ENCODE data around the gene PRDM11.

DNA sequence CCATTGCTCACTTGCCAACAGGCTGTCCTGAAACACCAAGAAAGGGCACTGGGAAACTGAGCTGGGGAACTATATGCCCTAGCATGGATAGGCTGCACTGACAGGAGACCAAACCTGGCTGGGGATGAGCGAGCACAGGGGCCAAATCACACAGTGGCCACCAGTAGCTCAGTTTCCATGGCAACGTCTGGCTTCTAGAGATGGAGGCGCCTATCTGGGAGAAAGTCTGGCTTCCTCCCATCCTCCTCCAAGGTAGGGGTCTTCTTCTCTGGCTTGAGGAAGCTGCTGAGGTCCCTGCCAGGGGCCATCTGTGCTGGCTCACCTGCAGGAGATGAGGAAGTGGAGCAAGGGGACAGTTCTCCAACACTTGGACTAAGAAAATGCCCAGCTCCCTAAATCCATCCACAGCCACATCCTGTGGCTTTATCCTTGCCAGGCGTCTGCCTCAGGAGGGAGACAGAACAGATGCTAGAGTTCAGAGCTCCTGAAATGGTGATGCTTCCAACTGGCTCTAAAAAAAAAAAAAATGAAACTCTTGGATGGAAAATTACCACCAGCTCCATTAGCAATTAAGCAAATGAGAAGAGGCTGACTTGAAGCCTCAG, 91.4 kb downstream of the PRDM11 start:
- TF ChIP-seq CTCF (IDR thresholded peaks at IDR 0.05; ENCODE audit: low read length) (no peak), EZH2 (IDR thresholded peaks at IDR 0.05; ENCODE audit: borderline replicate concordance, low read length) (no peak)

Measured in OCI-LY1 (cell line).